HG03558 (cell line): ENCODE data around the gene BCLAF1.

Experiments
- ATAC-seq: cut with Tn5 transposase; IDR thresholded peaks from one replicate; pipeline ENCODE4 v1.9.1; 2021; ENCODE audit warnings: moderate number of reproducible peaks; ENCODE audit not compliant: unreplicated experiment; ENCODE audit errors: extremely low read depth

Gene BCLAF1

DNA sequence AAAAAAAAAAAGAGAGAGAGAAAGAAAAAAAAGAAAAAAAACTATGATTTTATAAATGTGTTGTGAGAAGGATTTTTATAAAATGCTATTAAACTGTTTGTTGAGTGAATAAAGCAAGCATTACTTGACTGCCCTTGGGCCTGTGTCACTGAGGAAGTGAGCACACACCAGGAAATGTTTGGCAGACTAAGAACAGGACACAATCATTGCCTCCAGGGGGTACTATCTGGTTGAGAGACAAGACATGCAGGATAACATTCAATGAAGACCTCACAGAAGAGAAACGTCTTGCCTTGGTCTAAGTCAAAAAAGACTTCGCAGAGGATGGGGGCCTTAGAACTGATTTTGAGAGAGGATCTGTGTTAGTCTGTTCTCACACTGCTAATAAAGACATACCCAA is 80.2 kb downstream of the BCLAF1 start:
- no peak for ATAC-seq

GRCh38 chr6:136208783-136209182 is 80.9 kb downstream of the BCLAF1 start:
- ATAC-seq = no peak
